GM19328 (cell line): ENCODE results near the gene FRMD8.
"Not testable (repeated sequence)": the region's sequence is repeated elsewhere in the genome, so short reads cannot be mapped to it uniquely, and the experiment has no call there.

Experiments used
- ATAC-seq: cut with Tn5 transposase; IDR thresholded peaks from one replicate; pipeline ENCODE4 v1.9.1; 2021; ENCODE audit warnings: mild to moderate bottlenecking, moderate library complexity; ENCODE audit not compliant: unreplicated experiment

Gene FRMD8

GRCh38 chr11:65434667-65435410 lies 48.4 kb downstream of the FRMD8 start:
- no peak for ATAC-seq

GRCh38 chr11:65435411-65435931 lies 49.0 kb downstream of the FRMD8 start:
- no peak for ATAC-seq

GRCh38 chr11:65435981-65436411 lies 49.6 kb downstream of the FRMD8 start:
- ATAC-seq = no peak

- ATAC-seq = no peak
These were observed 50.1 kb downstream of the FRMD8 start for GRCh38 chr11:65436412-65437032.

GRCh38 chr11:65437436-65438227 lies 51.2 kb downstream of the FRMD8 start:
- no peak for ATAC-seq

GRCh38 chr11:65438257-65439151 lies 52.1 kb downstream of the FRMD8 start:
- no peak for ATAC-seq

- no peak for ATAC-seq
These were observed 53.1 kb downstream of the FRMD8 start for GRCh38 chr11:65439331-65440181.

- no peak for ATAC-seq
These were observed 54.5 kb downstream of the FRMD8 start for GRCh38 chr11:65440831-65441499.

GRCh38 chr11:65442842-65443331 lies 56.5 kb downstream of the FRMD8 start:
- no peak for ATAC-seq

- ATAC-seq = no peak
These were observed 58.0 kb downstream of the FRMD8 start for GRCh38 chr11:65444314-65445051.

GRCh38 chr11:65445101-65445603 lies 58.7 kb downstream of the FRMD8 start:
- no peak for ATAC-seq

GRCh38 chr11:65445604-65446445 lies 59.4 kb downstream of the FRMD8 start:
- no peak for ATAC-seq

- no peak for ATAC-seq
These were observed 60.2 kb downstream of the FRMD8 start for GRCh38 chr11:65446446-65447277.

- ATAC-seq = no peak
These were observed 61.6 kb downstream of the FRMD8 start for GRCh38 chr11:65448074-65448417.

GRCh38 chr11:65448418-65449105 lies 62.1 kb downstream of the FRMD8 start:
- ATAC-seq = no peak

- not testable (repeated sequence) for ATAC-seq
These were observed 64.9 kb downstream of the FRMD8 start for GRCh38 chr11:65451301-65451700.
